ENCODE data around the gene AMTN.

AMTN gene

GRCh38 chr4:70559924-70560323, 41.6 kb downstream of the AMTN start:
- DNase-seq (ENCODE audit: low read depth in 2 of 2): no peak

- no peak for DNase-seq (ENCODE audit: low read depth in 2 of 2)
These were observed 45.7 kb downstream of the AMTN start for GRCh38 chr4:70564033-70564432.

GRCh38 chr4:70570796-70571195, 52.4 kb downstream of the AMTN start:
- no peak for DNase-seq (ENCODE audit: low read depth in 2 of 2)

- no peak for DNase-seq (ENCODE audit: low read depth in 2 of 2)
These were observed 53.4 kb downstream of the AMTN start for GRCh38 chr4:70571772-70572171.

GRCh38 chr4:70575964-70576363, 57.6 kb downstream of the AMTN start:
- no peak for DNase-seq (ENCODE audit: low read depth in 2 of 2)

- DNase-seq (ENCODE audit: low read depth in 2 of 2): no peak
These were observed 59.0 kb downstream of the AMTN start for GRCh38 chr4:70577220-70577927.

GRCh38 chr4:70581980-70582379, 63.6 kb downstream of the AMTN start:
- DNase-seq (ENCODE audit: low read depth in 2 of 2): no peak

Data from activated CD4-positive, alpha-beta T cell treated with anti-CD3 and anti-CD28 coated beads for 24 hours (primary cell).